HG03520 (cell line): ENCODE results near the gene IFI44.

Source experiments
- ATAC-seq: cut with Tn5 transposase; IDR thresholded peaks from one replicate; pipeline ENCODE4 v1.9.1; 2021; ENCODE audit warnings: mild to moderate bottlenecking, moderate library complexity; ENCODE audit not compliant: unreplicated experiment

IFI44 gene, protein sequence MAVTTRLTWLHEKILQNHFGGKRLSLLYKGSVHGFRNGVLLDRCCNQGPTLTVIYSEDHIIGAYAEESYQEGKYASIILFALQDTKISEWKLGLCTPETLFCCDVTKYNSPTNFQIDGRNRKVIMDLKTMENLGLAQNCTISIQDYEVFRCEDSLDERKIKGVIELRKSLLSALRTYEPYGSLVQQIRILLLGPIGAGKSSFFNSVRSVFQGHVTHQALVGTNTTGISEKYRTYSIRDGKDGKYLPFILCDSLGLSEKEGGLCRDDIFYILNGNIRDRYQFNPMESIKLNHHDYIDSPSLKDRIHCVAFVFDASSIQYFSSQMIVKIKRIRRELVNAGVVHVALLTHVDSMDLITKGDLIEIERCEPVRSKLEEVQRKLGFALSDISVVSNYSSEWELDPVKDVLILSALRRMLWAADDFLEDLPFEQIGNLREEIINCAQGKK

DNA sequence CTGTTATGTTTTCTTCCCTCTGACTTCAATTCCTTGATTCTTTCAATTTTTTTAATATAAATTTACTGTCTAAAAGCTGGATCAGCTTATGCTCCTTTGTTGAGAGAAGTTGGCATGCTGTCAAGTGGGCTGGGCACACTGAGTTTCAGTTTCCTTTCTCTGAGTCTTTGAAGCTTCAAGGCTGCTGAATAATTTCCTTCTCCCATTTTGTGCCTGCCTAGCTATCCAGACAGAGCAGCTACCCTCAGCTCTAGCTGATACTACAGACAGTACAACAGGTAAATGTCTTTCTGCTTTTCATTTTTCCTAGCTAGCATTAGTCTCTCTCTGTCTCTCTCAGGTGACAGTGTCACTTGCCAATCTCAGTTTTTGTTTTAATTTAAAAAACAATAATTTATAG is at the start of gene IFI44:
Gene IFI44 (plus strand): TSS at position 204 of the 400 bp plus-strand sequence. CDS start 365 bp downstream, outside the sequence.
- peak; percentile 81 for ATAC-seq

DNA sequence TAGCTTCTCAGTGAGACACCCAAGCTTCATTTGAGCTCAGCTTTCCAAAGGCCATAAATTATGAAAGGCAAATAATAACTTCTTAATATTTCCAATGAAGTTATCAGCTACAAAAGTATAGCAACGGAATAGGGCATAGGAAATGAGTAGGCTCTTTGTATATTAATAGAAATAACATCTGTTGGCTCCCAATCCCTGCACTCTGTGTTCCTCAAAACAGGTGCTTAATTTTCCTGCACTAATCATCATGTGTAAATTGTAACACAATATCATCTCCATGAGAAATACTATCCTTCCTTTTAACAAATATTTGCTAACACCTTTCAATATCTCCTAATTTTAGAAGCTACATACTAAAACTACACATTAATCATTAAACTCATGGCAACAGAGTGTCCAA is 48.6 kb upstream of the IFI44 start:
- no peak for ATAC-seq

GRCh38 chr1:78603206-78603605 is 46.4 kb upstream of the IFI44 start:
- no peak for ATAC-seq

GRCh38 chr1:78604643-78605042 is 45.0 kb upstream of the IFI44 start:
- no peak for ATAC-seq

DNA sequence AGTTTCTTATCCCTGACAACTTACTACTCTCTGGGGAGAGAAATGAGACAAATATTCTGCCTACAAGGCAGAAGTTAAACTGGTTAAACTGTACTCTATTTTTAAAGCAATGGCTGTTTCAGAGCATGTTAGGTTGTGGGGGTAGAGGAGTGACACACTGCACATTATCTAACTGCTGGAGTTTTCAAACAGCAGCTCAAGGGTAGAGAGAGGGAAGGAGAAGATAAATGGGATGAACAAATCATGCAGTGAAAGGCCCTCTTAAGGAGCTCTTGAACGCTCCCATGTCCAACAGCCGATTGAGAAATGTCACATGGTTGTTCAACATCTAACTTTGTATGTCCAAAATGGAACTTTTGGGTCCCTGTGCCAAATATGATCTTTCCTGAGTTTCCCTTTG is 43.4 kb upstream of the IFI44 start:
- no peak for ATAC-seq

GRCh38 chr1:78607334-78607927 is 42.2 kb upstream of the IFI44 start:
- ATAC-seq: no peak

- no peak for ATAC-seq
Observed at GRCh38 chr1:78607944-78608343, 41.7 kb upstream of the IFI44 start.

DNA sequence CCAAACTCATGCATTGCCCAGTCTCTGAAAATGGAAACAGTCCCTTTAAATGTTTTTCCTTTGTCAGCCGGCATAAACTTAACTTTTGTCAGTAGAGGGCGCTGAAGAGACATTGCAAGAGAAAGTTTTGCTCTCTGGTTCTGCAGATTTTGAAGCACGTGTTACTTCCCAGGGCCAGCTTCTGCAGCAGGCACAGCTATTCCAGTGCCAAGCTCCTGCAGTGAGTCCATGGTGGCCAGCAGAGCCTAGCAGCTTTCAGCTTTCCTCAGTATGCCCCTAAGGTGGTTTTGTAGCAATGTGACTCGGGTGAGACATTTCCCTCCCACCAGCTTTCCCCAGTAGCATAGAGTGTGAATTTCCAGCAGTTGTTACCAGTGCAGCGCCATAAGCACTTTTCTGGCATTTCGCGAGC is 32.0 kb upstream of the IFI44 start:
- ATAC-seq: peak; percentile 48

DNA sequence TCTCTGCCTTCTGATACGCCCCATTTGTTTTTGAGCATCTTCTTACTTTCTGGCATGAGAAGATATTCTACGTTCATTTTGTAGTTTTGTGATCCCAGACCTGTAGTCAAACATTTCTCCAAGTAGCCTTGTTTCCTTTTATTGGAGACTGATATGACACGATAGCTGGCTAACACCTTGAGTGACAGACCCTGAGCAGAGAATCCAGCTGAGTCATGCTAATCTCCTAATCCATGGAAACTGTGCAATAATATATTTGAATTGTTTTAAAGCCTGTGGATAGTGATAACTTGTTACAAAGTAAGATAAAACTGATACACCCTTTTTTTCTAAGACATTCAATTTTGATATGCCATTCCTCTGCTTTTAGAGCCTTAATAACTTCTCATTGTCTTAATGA is 30.6 kb upstream of the IFI44 start:
- no peak for ATAC-seq

DNA sequence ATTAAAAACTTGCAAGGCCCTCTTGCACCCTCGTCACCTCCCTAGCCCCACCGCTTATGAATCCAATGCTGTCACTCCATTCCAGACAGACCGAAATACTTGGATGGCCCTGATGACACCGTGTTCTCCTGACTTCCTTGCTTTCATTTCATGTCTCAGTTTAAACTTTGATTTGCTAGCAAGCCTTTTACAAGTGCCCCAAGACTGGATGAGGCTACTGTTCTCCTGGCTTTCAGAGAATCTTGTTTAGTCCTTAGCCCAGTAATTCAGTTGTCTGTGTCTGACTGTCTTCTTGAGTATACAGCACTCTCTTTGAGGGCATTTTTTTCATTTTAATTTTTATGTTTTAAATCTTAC is 30.2 kb upstream of the IFI44 start:
- no peak for ATAC-seq

DNA sequence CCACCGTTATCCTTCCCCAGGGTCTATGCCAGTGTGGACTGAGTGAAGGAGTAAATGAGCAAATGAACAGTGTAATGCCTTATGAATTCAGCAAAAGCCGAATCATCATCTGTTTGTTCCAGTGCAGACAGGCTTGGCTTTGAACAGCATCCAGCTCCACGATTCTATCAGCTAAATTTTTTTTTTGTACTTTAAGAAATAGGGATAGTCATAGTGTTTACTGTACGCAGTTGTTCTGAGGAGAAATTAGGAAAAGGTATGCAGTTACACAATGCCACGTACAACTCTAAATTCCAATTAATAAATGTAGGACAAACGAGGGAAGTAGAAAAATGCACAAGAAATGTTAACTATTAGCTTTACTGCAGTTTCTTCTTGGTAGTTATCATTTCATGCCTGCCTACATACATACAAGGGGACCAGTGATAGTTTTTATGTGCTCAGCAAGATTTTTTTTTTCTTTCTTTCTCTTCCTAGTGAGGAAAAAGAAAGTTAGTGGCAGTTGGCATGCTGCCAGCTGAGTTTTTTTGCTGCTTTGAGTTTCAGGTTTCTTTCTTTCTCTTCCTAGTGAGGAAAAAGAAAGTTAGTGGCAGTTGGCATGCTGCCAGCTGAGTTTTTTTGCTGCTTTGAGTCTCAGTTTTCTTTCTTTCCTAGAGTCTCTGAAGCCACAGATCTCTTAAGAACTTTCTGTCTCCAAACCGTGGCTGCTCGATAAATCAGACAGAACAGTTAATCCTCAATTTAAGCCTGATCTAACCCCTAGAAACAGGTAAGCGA is 29.6 kb upstream of the IFI44 start, which contains the start of gene IFI44L:
Gene IFI44L (plus strand): TSS at position 646 of the 777 bp plus-strand sequence. CDS start 7,468 bp downstream, outside the sequence.
- no peak for ATAC-seq

DNA sequence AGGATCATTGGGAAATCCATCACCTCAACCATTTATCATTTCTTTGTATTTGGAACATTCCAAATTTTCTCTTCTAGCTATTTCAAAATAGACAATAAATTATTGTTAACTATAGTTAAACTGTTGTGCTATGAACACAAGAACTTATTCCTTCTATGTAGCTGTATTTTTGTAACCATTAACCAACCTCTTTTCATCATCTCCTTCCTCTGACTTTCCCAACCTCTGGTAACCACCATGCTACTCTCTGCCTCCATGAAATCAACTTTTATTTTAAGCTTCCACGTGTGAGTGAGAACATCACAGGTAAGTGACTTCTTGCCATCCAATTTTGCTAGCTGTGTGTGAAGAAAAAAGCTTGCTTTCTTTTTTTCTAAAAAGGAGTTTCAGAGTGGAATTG is 29.0 kb upstream of the IFI44 start:
- ATAC-seq: no peak

DNA sequence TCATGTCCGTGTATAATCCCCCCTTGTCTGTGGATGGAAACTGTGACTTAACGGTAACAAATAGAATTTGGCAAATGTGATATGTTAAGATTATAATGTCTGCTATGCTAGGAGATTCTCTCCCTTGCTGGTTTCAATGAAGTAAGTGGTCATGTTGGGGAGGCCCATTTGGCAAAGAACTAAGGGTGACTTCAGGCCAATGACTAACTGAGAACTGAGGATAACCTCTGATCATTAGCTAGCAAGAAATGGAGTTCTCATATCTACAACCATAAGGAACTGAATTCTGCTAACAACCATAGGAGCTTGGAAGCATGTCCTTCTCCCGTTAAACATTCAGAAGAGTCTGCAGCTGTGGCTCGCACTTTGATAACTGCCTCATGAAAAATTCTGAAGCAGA is 27.1 kb upstream of the IFI44 start:
- ATAC-seq: no peak

- ATAC-seq: no peak
Observed at GRCh38 chr1:78624035-78624434, 25.6 kb upstream of the IFI44 start.

GRCh38 chr1:78627321-78627720 is 22.3 kb upstream of the IFI44 start:
- no peak for ATAC-seq

DNA sequence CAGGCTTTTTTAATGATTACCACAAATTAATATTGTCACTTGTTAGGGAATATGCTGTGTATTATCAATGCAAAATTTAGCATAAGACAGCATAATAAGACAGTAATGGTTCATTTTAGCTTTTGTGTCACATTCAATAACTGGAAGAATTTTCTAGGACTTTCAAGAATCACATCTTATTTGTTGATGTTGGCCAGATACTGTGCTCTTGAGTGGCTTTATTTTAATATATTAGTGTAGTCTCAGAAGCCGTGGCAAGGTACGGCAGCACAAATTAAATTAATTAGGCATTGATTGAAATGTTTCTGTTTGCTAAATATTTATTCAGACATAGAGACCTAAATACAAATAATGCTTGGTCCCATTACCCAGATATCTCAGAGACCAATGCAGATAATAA is 19.0 kb upstream of the IFI44 start:
- ATAC-seq: no peak

GRCh38 chr1:78633209-78633608 is 16.4 kb upstream of the IFI44 start:
- no peak for ATAC-seq

DNA sequence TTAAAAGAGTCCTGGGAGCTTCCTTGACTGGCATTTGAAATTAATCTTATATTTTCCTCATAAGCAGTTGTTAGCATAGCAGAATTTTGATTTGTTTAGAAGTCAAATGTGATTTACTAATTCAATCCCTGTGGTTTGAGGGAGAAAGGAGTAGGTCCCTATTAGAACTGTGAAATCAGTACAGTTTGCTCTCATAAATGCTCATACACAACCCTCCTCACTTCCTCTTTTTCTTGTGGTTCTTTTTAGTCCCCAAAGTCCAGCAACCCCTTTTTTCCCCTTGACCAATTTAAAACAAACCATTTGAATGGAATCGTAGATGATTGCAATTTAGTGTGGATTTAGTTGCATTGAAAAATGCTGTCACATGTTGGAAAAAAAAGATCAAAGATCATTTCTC is 9.2 kb upstream of the IFI44 start:
- peak; percentile 69 for ATAC-seq

- ATAC-seq: no peak
Observed at GRCh38 chr1:78641558-78641957, 8.1 kb upstream of the IFI44 start.

DNA sequence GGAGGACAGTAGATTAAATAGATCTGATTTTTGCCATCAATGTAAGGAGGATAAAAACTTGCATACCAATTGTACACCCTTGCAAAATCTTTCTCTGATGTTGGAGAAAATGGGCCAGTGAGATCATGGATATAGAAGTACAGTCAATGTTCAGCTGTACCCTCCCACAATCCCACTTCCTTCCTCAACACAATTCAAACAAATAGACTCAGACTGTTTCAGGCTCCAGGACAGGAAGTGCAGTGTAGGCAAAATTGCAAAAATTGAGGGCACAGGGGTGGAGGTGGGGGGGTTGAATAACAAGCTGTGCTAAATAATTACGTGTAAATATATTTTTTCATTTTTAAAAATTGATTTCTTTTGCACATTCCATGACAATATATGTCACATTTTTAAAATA is 3.9 kb upstream of the IFI44 start:
- no peak for ATAC-seq

DNA sequence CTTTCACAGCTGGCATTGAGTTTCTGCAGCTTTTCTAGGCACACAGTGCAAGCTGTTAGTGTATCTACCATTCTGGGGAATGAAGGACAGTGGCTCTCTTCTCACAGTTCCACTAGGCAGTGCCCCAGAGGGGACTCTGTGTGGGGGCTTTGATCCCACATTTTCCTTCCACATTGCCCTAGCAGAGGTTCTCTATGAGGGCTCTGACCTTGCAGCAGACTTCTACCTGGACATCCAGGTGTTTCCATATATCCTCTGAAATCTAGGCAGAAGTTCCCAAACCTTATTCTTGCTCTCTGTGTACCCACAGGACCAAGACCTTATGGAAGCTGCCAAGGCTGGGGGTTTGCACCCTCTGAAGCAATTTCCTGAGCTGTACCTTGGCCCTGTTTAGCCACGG is 2.4 kb upstream of the IFI44 start:
- no peak for ATAC-seq
